GM19025 (cell line): ENCODE data around the gene RPP21.
"Not testable (repeated sequence)": the region's sequence is repeated elsewhere in the genome, so short reads cannot be mapped to it uniquely, and the experiment has no call there.

Experiments
- ATAC-seq: cut with Tn5 transposase; IDR thresholded peaks from one replicate; pipeline ENCODE4 v1.9.1; 2021; ENCODE audit warnings: mild to moderate bottlenecking, low read depth, moderate library complexity; ENCODE audit not compliant: unreplicated experiment

The RPP21 gene

GRCh38 chr6:30369280-30369679, 24.3 kb downstream of the RPP21 start:
- not testable (repeated sequence) for ATAC-seq

GRCh38 chr6:30378290-30378937, 33.5 kb downstream of the RPP21 start:
- ATAC-seq, result no peak

GRCh38 chr6:30380464-30380863, 35.5 kb downstream of the RPP21 start:
- no peak for ATAC-seq

- ATAC-seq, result no peak
Observed at GRCh38 chr6:30386166-30386565, 41.2 kb downstream of the RPP21 start.

DNA sequence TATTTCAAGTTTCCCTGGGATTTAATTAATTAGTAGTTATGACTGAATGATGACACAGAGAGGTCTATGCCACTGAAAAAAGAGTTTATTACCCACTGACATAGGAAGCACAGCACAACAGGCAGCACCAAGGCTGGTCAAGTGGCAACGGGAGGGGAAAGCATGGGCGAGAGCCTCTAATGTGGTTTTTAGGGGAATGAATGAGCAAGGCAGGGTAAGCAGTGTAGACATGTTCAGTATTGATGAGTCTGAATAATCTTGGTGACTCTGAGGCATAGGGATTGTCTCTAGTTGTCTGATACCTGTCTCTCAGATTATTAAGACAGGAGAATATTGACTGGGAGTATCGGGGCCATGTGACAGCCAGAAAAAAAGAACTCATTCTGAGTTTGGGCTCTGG, 46.3 kb downstream of the RPP21 start:
- no peak for ATAC-seq

DNA sequence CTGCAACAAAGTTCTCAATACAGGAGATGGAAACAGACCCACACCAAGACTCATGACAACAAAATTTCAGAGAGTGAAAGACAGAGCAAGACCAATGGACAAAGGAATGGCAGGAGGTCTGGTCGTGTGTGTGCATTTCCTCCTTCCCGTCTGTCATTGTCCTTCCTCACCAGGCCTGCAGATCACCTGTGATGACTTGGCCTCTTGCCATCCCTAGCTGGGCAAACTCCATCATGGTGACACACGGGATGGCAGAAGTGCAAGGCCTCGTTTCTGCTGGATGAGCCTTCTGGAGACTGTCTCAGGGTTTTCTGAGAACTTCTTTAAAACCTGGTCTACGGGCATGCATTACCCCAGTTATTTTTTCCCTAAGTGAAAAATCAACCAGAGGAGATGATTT, 49.2 kb downstream of the RPP21 start:
- no peak for ATAC-seq
